GM23338 (cell line): ENCODE measurements around the gene ELMOD3. TPM values are rescaled to one million over a fixed set of nuclear protein-coding genes. Genes with fewer than 3 reads are reported as not detected.

Experiments used
- ATAC-seq: fragments of 200-7000 bp; cut with Tn5 transposase; 3 replicates; pipeline ENCODE4 v1.9.1; 2020
- DNase-seq: peaks from one replicate; pipeline ENCODE4 v3.0.0-alpha.2; 2015; ENCODE audit warnings: low spot score
- H2AFZ ChIP-seq: fragments of 200-600 bp; sonication (generic); 2 replicates; pipeline ENCODE4 v1.8.0; 2016; ENCODE audit warnings: antibody characterized with exemption, mild to moderate bottlenecking, moderate library complexity
- H3F3A ChIP-seq: fragments of 200-600 bp; sonication (generic); replicated peaks from 2 replicates; pipeline ENCODE4 v1.8.0; 2017; ENCODE audit warnings: antibody characterized with exemption, mixed run types, low read depth
- H3K27ac ChIP-seq: fragments of 200-600 bp; sonication (generic); 2 replicates; pipeline ENCODE4 v1.6.1; 2016; ENCODE audit warnings: low read depth
- H3K27me3 ChIP-seq: fragments of 200-600 bp; sonication (generic); 2 replicates; pipeline ENCODE4 v1.8.0; 2016; ENCODE audit warnings: mild to moderate bottlenecking, mixed run types, moderate library complexity; ENCODE audit not compliant: insufficient read depth
- H3K36me3 ChIP-seq: fragments of 200-600 bp; sonication (generic); 2 replicates; pipeline ENCODE4 v1.8.0; 2016; ENCODE audit warnings: mild to moderate bottlenecking; ENCODE audit not compliant: insufficient read depth
- H3K4me1 ChIP-seq: fragments of 200-600 bp; sonication (generic); 2 replicates; pipeline ENCODE4 v1.8.0; 2016; ENCODE audit warnings: mild to moderate bottlenecking, moderate library complexity; ENCODE audit not compliant: insufficient read depth
- H3K4me2 ChIP-seq: fragments of 200-600 bp; sonication (generic); 2 replicates; pipeline ENCODE4 v1.7.1; 2017; ENCODE audit warnings: mixed run types
- H3K4me3 ChIP-seq: fragments of 200-600 bp; sonication (generic); 2 replicates; pipeline ENCODE4 v1.6.1; 2016; ENCODE audit warnings: mixed run types
- H3K79me2 ChIP-seq: fragments of 200-600 bp; sonication (generic); replicated peaks from 2 replicates; pipeline ENCODE4 v1.8.0; 2017; ENCODE audit warnings: mild to moderate bottlenecking; ENCODE audit not compliant: insufficient read depth
- H3K9me2 ChIP-seq: fragments of 200-600 bp; sonication (generic); 2 replicates; pipeline ENCODE4 v1.8.0; 2017; ENCODE audit not compliant: insufficient read depth
- H4K20me1 ChIP-seq: fragments of 200-600 bp; sonication (generic); replicated peaks from 2 replicates; pipeline ENCODE4 v1.8.0; 2017; ENCODE audit warnings: mild to moderate bottlenecking; ENCODE audit not compliant: insufficient read depth
- H3K27ac Mint-ChIP-seq: 2 replicates; pipeline ENCODE4 v1.8.0; 2020; ENCODE audit warnings: inconsistent platforms, mild to moderate bottlenecking, moderate library complexity, mixed read lengths
- H3K27me3 Mint-ChIP-seq: 3 replicates; pipeline ENCODE4 v1.8.0; 2022; ENCODE audit warnings: low read depth, mild to moderate bottlenecking, moderate library complexity, mixed read lengths, inconsistent platforms; ENCODE audit not compliant: insufficient read depth, poor library complexity
- H3K36me3 Mint-ChIP-seq: 3 replicates; pipeline ENCODE4 v1.8.0; 2021; ENCODE audit warnings: low read depth, mild to moderate bottlenecking, inconsistent platforms, moderate library complexity, mixed read lengths
- H3K4me1 Mint-ChIP-seq: 3 replicates; pipeline ENCODE4 v1.8.0; 2020; ENCODE audit warnings: mild to moderate bottlenecking, inconsistent platforms, mixed read lengths
- H3K4me3 Mint-ChIP-seq: 3 replicates; pipeline ENCODE4 v1.8.0; 2021; ENCODE audit warnings: moderate library complexity, mild to moderate bottlenecking, inconsistent platforms, mixed read lengths
- H3K9me3 Mint-ChIP-seq: 3 replicates; pipeline ENCODE4 v1.8.0; 2020; ENCODE audit warnings: moderate library complexity, mild to moderate bottlenecking, inconsistent platforms, mixed read lengths
- EZH2phosphoT487 ChIP-seq: fragments of 200-600 bp; sonication (generic); IDR thresholded peaks from one replicate; pipeline ENCODE4 v1.8.1; 2018; ENCODE audit warnings: antibody characterized with exemption; ENCODE audit not compliant: unreplicated experiment
- NANOG ChIP-seq: IDR thresholded peaks from 2 replicates; pipeline ENCODE4 v1.6.1; 2016; ENCODE audit warnings: antibody characterized with exemption, borderline replicate concordance
- POLR2AphosphoS5 ChIP-seq: IDR thresholded peaks from 2 replicates; pipeline ENCODE4 v1.6.1; 2016; ENCODE audit warnings: antibody characterized with exemption, low read depth
- STAT1 ChIP-seq: IDR thresholded peaks from one replicate; pipeline ENCODE4 v1.6.1; 2016; ENCODE audit warnings: antibody characterized with exemption; ENCODE audit not compliant: unreplicated experiment
- polyA plus RNA-seq: library from polyadenylated mRNA; unstranded; fragments of >200 nt; fragmentation: Nextera tagmentation; extraction: Ambion mirVana; gene quantifications from 2 replicates; pipeline ENCODE4 v1.2.1, GENCODE V29; 2016
- total RNA-seq: library from RNA; depleted of rRNA; stranded (reverse); fragments of >200 nt; shearing (Covaris generic); gene quantifications from 2 replicates; pipeline ENCODE4 v1.2.3, GENCODE V29; 2014
- TF ChIP-seq, protein P1 (sequence below): fragments of 250-450 bp; sonication (Bioruptor Pico); IDR thresholded peaks from 2 replicates; pipeline ENCODE4 v1.5.0; 2020; ENCODE audit warnings: mild to moderate bottlenecking, moderate library complexity
- TF ChIP-seq, protein P2 (sequence below): IDR thresholded peaks from 2 replicates; pipeline ENCODE4 v1.6.1; 2016; ENCODE audit warnings: antibody characterized with exemption
- TF ChIP-seq, protein P3 (sequence below), 2 experiments: fragments of 200-600 bp in 1 of 2; sonication (generic) in 1 of 2; conservative IDR thresholded peaks; 2 replicates each; pipeline versions ENCODE4 v1.5.1 to v1.6.1; 2016 to 2017; ENCODE audit warnings: antibody characterized with exemption in 2 of 2, low read depth in 2 of 2, mild to moderate bottlenecking in 2 of 2, moderate library complexity in 1 of 2

The ELMOD3 gene
- total and polyA plus RNA-seq, 2 experiments from 2014 or later = 8.6 to 8.9 TPM

DNA sequence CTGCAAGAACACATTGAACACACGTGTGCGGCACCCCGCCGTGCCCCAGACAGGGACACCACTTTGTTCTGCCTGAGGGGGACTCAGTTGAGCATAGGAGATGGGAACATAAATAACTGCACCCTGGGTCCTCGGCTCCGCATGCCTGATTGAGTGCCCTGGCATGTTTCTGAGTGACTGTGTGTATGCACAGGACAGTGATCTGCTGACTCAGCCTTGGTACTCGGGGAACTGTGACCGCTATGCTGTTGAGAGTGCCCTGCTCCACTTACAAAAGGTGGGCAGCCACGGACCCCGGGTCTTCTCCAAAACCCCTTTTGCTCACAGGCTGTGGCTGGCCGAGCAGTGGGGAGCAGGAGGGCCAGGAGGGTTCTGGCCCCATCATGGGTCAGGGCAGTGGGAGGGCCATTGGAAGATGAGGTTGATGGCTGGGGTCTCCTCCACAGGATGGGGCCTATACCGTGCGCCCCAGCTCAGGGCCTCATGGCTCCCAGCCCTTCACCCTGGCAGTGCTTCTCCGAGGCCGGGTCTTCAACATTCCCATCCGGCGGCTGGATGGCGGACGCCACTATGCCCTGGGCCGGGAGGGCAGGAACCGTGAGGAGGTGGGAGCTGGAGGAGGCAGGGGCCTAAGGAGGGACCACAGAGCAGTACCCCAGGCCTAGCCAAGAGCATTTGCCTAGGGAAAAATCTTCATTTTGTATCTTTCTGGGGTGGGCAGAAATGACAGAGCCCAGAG lies 80.8 kb downstream of the ELMOD3 start (continued):
- TF ChIP-seq, protein P1, sequence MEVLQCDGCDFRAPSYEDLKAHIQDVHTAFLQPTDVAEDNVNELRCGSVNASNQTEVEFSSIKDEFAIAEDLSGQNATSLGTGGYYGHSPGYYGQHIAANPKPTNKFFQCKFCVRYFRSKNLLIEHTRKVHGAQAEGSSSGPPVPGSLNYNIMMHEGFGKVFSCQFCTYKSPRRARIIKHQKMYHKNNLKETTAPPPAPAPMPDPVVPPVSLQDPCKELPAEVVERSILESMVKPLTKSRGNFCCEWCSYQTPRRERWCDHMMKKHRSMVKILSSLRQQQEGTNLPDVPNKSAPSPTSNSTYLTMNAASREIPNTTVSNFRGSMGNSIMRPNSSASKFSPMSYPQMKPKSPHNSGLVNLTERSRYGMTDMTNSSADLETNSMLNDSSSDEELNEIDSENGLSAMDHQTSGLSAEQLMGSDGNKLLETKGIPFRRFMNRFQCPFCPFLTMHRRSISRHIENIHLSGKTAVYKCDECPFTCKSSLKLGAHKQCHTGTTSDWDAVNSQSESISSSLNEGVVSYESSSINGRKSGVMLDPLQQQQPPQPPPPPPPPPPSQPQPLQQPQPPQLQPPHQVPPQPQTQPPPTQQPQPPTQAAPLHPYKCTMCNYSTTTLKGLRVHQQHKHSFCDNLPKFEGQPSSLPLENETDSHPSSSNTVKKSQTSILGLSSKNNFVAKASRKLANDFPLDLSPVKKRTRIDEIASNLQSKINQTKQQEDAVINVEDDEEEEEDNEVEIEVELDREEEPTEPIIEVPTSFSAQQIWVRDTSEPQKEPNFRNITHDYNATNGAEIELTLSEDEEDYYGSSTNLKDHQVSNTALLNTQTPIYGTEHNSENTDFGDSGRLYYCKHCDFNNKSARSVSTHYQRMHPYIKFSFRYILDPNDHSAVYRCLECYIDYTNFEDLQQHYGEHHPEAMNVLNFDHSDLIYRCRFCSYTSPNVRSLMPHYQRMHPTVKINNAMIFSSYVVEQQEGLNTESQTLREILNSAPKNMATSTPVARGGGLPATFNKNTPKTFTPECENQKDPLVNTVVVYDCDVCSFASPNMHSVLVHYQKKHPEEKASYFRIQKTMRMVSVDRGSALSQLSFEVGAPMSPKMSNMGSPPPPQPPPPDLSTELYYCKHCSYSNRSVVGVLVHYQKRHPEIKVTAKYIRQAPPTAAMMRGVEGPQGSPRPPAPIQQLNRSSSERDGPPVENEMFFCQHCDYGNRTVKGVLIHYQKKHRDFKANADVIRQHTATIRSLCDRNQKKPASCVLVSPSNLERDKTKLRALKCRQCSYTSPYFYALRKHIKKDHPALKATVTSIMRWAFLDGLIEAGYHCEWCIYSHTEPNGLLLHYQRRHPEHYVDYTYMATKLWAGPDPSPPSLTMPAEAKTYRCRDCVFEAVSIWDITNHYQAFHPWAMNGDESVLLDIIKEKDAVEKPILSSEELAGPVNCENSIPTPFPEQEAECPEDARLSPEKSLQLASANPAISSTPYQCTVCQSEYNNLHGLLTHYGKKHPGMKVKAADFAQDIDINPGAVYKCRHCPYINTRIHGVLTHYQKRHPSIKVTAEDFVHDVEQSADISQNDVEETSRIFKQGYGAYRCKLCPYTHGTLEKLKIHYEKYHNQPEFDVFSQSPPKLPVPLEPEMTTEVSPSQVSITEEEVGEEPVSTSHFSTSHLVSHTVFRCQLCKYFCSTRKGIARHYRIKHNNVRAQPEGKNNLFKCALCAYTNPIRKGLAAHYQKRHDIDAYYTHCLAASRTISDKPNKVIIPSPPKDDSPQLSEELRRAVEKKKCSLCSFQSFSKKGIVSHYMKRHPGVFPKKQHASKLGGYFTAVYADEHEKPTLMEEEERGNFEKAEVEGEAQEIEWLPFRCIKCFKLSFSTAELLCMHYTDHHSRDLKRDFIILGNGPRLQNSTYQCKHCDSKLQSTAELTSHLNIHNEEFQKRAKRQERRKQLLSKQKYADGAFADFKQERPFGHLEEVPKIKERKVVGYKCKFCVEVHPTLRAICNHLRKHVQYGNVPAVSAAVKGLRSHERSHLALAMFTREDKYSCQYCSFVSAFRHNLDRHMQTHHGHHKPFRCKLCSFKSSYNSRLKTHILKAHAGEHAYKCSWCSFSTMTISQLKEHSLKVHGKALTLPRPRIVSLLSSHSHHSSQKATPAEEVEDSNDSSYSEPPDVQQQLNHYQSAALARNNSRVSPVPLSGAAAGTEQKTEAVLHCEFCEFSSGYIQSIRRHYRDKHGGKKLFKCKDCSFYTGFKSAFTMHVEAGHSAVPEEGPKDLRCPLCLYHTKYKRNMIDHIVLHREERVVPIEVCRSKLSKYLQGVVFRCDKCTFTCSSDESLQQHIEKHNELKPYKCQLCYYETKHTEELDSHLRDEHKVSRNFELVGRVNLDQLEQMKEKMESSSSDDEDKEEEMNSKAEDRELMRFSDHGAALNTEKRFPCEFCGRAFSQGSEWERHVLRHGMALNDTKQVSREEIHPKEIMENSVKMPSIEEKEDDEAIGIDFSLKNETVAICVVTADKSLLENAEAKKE = no peak
- TF ChIP-seq NANOG = no peak
- no peak for TF ChIP-seq POLR2AphosphoS5

DNA sequence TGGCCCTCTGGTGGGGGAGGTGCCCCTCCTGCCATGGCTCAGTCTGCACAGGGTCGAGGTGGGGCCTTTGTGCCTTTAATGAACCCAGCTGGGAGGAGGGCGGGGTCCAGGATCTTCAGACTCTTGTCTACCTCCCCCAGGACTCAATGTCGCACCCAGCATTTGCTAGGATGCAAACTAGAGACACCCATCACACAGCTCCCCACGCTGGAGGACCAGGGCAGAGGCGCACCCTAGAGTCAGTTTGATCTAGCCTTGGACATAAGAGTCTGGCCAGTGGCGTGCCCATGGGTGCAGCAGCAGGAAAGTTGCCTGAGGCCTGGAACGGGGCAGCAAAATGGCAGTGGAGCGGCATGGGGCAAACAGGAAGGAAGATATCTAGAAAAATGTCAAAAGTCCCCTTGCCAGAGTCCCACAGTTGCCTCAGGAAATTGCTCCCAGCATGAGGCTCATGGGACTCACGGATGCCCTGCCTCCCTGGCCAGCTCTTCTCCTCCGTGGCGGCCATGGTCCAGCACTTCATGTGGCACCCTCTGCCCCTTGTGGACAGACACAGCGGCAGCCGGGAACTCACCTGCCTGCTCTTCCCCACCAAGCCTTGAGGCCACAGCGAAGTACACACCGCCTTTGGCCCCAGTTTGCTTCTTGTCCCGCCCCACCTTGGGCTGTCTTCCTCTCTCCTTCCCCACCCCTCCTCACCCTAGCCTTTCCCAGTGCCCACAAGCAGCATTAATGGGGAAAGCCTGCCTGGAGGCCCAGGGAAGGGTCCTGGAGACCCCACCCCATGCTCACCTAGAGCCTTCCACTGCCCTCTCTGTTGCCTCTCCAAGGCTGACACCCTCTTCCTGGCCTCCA lies 81.6 kb downstream of the ELMOD3 start:
- Mint-ChIP-seq H3K36me3 (no peaks in the 10 kb centered on the region), H3K27me3 (peaks cover 27% of the 10 kb centered on the region), H3K27ac (no peak overlapping the region), H3K4me1 (peaks cover 43% of the 10 kb centered on the region), H3K9me3 (no peaks in the 10 kb centered on the region; the same call in 2 of the 3 replicates), H3K4me3 (peak overlapping the region; percentile 29; the same call in 1 of the 3 replicates)
- peak overlapping the region; percentile 86; the same call in 1 of the 2 replicates for H3K4me2 ChIP-seq
- H3K79me2 ChIP-seq = no peaks in the 10 kb centered on the region
- ATAC-seq = peak; percentile 19
- H3F3A ChIP-seq = peaks cover 16% of the 10 kb centered on the region
- H4K20me1 ChIP-seq = no peaks in the 10 kb centered on the region
- H2AFZ ChIP-seq = peak overlapping the region; percentile 74; the same call in 1 of the 2 replicates
- peak; percentile 70 for DNase-seq
- no peaks in the 10 kb centered on the region for H3K27me3 ChIP-seq
- peak overlapping the region; percentile 53; the same call in 1 of the 2 replicates for H3K4me3 ChIP-seq
- H3K36me3 ChIP-seq = no peaks in the 10 kb centered on the region
- H3K27ac ChIP-seq = 0 out of 2 replicates have a peak overlapping the region, but pooled peaks have one; percentile 19
- no peaks in the 10 kb centered on the region for H3K9me2 ChIP-seq
- TF ChIP-seq, protein P2, sequence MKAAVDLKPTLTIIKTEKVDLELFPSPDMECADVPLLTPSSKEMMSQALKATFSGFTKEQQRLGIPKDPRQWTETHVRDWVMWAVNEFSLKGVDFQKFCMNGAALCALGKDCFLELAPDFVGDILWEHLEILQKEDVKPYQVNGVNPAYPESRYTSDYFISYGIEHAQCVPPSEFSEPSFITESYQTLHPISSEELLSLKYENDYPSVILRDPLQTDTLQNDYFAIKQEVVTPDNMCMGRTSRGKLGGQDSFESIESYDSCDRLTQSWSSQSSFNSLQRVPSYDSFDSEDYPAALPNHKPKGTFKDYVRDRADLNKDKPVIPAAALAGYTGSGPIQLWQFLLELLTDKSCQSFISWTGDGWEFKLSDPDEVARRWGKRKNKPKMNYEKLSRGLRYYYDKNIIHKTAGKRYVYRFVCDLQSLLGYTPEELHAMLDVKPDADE = no peak
- TF ChIP-seq, protein P3, sequence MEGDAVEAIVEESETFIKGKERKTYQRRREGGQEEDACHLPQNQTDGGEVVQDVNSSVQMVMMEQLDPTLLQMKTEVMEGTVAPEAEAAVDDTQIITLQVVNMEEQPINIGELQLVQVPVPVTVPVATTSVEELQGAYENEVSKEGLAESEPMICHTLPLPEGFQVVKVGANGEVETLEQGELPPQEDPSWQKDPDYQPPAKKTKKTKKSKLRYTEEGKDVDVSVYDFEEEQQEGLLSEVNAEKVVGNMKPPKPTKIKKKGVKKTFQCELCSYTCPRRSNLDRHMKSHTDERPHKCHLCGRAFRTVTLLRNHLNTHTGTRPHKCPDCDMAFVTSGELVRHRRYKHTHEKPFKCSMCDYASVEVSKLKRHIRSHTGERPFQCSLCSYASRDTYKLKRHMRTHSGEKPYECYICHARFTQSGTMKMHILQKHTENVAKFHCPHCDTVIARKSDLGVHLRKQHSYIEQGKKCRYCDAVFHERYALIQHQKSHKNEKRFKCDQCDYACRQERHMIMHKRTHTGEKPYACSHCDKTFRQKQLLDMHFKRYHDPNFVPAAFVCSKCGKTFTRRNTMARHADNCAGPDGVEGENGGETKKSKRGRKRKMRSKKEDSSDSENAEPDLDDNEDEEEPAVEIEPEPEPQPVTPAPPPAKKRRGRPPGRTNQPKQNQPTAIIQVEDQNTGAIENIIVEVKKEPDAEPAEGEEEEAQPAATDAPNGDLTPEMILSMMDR (conservative IDR thresholded peaks at IDR 0.05; ENCODE audit: low read depth in 2 of 2) = peak; percentile 27 to 31; a peak in 1 of 4 replicates
- TF ChIP-seq STAT1 = no peak
- no peak for TF ChIP-seq EZH2phosphoT487
- H3K4me1 ChIP-seq = peaks cover 50% of the 10 kb centered on the region
